Activated naive CD8-positive, alpha-beta T cell treated with anti-CD3 and anti-CD28 coated beads for 36 hours (primary cell): Measurements from ENCODE around the gene PLEKHG4. TPM values are rescaled to one million over a fixed set of nuclear protein-coding genes. Genes with fewer than 3 reads are reported as not detected.
A peak's percentile ranks its signal among the peaks of the same experiment; 100 is the strongest.

ENCODE experiments used
- DNase-seq: peaks from one replicate; pipeline ENCODE4 v3.0.0; 2021
- H3K27ac Mint-ChIP-seq: one replicate; pipeline ENCODE4 v1.8.0; 2022; ENCODE audit warnings: mild to moderate bottlenecking, moderate library complexity, mixed read lengths
- H3K27me3 Mint-ChIP-seq: one replicate; pipeline ENCODE4 v1.8.0; 2022; ENCODE audit warnings: mild to moderate bottlenecking, mixed read lengths
- H3K36me3 Mint-ChIP-seq: one replicate; pipeline ENCODE4 v1.8.0; 2021; ENCODE audit warnings: mild to moderate bottlenecking, mixed read lengths
- H3K4me1 Mint-ChIP-seq: one replicate; pipeline ENCODE4 v1.8.0; 2021; ENCODE audit warnings: mixed read lengths
- H3K4me3 Mint-ChIP-seq: one replicate; pipeline ENCODE4 v1.8.0; 2022; ENCODE audit warnings: mild to moderate bottlenecking, moderate library complexity, mixed read lengths
- H3K9me3 Mint-ChIP-seq: one replicate; pipeline ENCODE4 v1.8.0; 2022; ENCODE audit warnings: mixed read lengths
- total RNA-seq, 2 experiments: library from RNA; stranded (reverse); gene quantifications; one replicate each; pipeline ENCODE4 v1.2.3, GENCODE V29; 2021

Gene PLEKHG4, protein sequence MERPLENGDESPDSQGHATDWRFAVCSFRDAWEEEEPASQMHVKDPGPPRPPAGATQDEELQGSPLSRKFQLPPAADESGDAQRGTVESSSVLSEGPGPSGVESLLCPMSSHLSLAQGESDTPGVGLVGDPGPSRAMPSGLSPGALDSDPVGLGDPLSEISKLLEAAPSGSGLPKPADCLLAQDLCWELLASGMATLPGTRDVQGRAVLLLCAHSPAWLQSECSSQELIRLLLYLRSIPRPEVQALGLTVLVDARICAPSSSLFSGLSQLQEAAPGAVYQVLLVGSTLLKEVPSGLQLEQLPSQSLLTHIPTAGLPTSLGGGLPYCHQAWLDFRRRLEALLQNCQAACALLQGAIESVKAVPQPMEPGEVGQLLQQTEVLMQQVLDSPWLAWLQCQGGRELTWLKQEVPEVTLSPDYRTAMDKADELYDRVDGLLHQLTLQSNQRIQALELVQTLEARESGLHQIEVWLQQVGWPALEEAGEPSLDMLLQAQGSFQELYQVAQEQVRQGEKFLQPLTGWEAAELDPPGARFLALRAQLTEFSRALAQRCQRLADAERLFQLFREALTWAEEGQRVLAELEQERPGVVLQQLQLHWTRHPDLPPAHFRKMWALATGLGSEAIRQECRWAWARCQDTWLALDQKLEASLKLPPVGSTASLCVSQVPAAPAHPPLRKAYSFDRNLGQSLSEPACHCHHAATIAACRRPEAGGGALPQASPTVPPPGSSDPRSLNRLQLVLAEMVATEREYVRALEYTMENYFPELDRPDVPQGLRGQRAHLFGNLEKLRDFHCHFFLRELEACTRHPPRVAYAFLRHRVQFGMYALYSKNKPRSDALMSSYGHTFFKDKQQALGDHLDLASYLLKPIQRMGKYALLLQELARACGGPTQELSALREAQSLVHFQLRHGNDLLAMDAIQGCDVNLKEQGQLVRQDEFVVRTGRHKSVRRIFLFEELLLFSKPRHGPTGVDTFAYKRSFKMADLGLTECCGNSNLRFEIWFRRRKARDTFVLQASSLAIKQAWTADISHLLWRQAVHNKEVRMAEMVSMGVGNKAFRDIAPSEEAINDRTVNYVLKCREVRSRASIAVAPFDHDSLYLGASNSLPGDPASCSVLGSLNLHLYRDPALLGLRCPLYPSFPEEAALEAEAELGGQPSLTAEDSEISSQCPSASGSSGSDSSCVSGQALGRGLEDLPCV
- 10 to 100 TPM; 30.8 to 37.0 TPM for total RNA-seq

DNA sequence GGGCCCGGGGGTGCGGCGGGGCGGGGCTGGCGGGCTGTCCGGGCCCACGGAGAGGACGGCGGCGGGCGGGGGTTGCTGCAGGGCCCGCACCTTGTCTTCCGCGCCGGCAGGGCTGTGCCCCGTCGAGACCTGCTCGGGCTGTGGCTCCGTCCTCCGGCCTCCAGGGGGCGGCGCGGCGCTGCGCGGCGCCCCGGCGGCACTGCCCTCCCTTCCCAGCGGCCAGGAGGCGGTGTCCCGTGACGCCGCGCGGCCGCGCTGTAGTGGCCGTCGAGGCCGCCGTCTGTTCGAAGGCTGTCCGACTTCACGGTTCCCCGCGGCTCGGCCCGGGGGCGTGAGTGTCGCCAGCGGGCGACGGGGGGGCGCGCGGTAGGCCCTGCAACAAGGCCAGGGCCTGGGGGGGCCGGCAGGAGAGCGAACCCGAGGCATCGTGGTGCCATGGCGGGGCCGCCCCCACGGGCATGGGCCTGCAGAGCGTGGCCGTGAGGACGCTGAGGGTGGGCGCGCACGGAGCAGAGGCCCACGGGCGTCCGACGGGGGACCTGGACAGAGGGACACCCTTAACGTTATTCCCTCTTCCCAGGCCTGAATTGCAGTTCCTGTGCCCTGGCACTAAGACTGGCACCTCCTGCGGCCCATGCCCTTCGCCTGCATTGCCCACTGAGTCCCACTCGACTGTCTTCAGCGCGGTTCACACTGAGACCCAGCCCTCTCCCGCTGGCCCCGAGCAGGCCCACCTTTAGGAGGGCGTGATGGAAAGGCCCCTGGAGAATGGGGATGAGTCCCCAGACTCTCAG lies at the start of gene PLEKHG4:
Gene PLEKHG4, plus strand, starts transcription at position 237 of the 794 bp plus-strand sequence. Its CDS starts 513 bp downstream, at position 750.
- peak; percentile 89 for DNase-seq
- Mint-ChIP-seq H3K4me1 (peaks cover 10% of the 10 kb centered on the region), H3K9me3 (no peaks in the 10 kb centered on the region), H3K36me3 (peaks cover 18% of the 10 kb centered on the region), H3K27ac (peak within 1 kb of the TSS; percentile 86), H3K4me3 (peak within 1 kb of the TSS; percentile 89), H3K27me3 (no peaks in the 10 kb centered on the region)

DNA sequence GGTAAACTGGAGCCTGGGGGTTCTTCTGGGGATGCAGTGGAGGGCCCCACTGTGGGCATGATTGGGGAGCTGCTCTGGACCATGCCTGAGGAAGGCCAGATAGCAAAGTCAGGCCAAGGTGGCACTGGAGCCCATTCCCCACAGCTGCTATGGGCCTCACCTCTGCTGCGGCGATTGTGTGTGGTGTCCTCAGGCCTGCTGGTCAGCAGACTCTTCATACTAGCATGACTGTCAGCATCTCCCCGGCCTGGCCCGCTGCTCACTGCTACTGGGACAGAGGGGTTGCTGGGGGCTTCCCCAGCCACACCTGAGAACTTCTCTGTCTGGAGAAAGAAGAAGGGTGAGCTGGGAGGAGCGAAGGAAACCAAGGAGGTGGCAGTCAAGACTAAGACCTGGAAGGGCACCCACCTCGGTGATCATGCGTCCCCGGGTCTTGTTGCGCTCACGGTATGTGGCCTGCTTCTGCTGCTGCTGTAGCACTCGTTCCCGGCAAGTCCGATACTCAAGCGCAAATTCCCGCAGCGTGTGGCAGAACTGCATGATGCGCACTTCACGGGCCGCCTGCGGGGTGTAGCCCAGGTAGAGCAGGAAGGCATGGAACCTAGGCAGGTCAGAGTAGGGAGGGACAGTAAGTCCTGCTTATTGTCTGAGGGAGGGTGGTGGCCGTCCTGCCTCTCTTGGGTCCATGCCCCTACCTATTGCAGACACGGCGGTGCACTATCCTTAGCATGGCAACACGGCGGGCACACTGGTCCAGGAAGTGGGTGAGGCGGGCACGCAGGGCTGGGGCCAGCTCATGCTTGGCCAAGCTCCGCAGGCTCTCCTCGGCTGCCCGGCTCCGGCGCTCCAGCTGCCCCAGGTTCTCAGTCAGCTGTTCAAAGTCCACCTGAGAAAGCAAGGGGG lies 49.2 kb upstream of the PLEKHG4 start:
- Mint-ChIP-seq H3K27me3 (no peaks in the 10 kb centered on the region), H3K36me3 (peaks cover 25% of the 10 kb centered on the region), H3K4me3 (no peak overlapping the region), H3K27ac (no peak overlapping the region), H3K4me1 (peaks cover 25% of the 10 kb centered on the region), H3K9me3 (no peaks in the 10 kb centered on the region)
- DNase-seq = no peak

- H3K27me3 Mint-ChIP-seq = no peaks in the 10 kb centered on the region
- H3K9me3 Mint-ChIP-seq = no peaks in the 10 kb centered on the region
- H3K4me1 Mint-ChIP-seq = peaks cover 18% of the 10 kb centered on the region
- H3K36me3 Mint-ChIP-seq = peaks cover 26% of the 10 kb centered on the region
- H3K4me3 Mint-ChIP-seq = no peak overlapping the region
- DNase-seq = no peak
- H3K27ac Mint-ChIP-seq = no peak overlapping the region
Observed at GRCh38 chr16:67230809-67231660, 48.3 kb upstream of the PLEKHG4 start.

DNA sequence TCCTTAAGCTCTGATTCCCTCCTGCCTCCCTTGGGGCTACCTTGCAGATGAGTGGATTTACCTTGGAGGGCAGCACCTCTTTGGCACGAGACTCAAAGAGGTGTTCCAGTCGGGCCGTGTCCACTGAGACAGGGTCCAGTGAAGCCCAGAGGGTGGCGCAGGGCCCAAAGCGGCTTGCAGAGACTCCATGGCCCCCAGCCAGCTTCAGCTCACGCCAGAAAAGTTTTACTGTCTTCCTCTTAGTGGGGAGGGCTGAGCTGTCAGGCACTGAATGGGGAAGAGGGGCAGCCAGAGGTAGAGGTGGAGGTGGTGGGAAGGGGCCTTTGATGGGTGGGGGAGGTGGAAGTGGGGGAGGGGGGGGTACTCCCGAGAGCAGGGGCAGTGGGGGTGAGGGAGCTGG lies 45.7 kb upstream of the PLEKHG4 start:
- Mint-ChIP-seq H3K9me3 (no peaks in the 10 kb centered on the region), H3K36me3 (peaks cover 34% of the 10 kb centered on the region), H3K27ac (no peak overlapping the region), H3K27me3 (no peaks in the 10 kb centered on the region), H3K4me1 (peaks cover 8% of the 10 kb centered on the region), H3K4me3 (no peak overlapping the region)
- no peak for DNase-seq

DNA sequence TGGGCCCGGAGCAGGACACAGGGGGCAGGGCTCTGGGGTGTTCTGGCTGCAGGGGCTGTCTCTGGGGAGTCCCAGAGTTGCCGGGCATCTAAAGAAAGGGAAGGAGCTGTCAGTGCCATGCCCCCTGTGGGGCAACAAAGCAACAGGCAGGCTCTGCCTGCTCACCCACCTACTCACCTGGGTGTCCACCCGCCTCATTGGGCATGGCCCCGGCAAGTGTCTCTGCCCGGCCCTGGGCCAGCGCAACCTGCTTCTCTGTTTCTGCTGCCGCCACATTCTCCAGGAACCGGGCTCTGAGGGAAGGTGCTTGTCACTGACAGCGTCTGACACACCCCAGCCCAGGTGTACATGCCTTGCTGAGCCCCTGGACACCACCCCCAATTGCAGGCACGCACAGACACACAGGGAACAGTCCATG lies 45.1 kb upstream of the PLEKHG4 start:
- Mint-ChIP-seq H3K4me1 (peaks cover 5% of the 10 kb centered on the region), H3K27ac (no peak overlapping the region), H3K4me3 (no peak overlapping the region), H3K27me3 (no peaks in the 10 kb centered on the region), H3K9me3 (no peaks in the 10 kb centered on the region), H3K36me3 (peaks cover 34% of the 10 kb centered on the region)
- DNase-seq = no peak

DNA sequence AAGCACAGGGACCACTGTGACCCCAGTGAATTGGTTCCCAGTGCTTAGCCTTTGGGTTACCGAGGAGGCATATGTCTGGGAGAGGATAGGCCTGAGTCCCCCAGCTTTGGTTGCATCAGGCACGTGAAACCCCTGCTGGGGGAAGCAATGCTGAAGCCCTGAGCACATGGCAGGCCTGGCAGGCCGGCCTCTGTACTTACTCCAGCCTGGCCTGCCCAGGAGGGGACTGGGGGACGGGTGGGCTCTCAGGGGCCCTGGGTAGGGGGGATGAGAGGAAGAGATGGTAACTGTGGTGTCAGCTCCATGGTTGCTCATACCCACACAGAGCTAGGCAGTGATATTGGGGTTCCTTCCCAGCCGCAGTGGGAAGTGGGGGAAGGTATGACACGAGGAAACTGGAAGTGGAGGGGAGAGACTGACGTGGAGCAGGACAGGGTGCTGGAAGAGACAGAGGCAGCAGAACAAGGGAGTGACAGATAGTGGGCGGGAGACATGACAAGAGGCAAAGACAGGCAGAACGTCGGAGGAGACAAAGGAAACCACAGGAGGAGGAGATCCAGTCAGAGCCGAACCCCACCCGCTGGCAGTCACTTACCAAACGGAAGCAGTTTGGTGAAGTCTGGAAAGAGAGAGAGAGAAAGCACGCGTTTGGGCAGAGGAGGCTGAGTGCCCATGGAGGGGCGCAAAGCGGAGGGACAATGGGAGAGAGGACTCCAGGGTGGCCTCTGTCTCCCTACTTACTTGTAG lies 43.3 kb upstream of the PLEKHG4 start:
- H3K36me3 Mint-ChIP-seq = peaks cover 28% of the 10 kb centered on the region
- H3K4me1 Mint-ChIP-seq = peaks cover 7% of the 10 kb centered on the region
- no peaks in the 10 kb centered on the region for H3K9me3 Mint-ChIP-seq
- H3K27ac Mint-ChIP-seq = peak overlapping the region; percentile 43
- H3K27me3 Mint-ChIP-seq = no peaks in the 10 kb centered on the region
- H3K4me3 Mint-ChIP-seq = no peak overlapping the region
- no peak for DNase-seq

GRCh38 chr16:67236563-67237395 lies 42.6 kb upstream of the PLEKHG4 start:
- Mint-ChIP-seq H3K27ac (peak overlapping the region; percentile 43), H3K27me3 (no peaks in the 10 kb centered on the region), H3K4me3 (no peak overlapping the region), H3K9me3 (no peaks in the 10 kb centered on the region), H3K4me1 (peaks cover 13% of the 10 kb centered on the region), H3K36me3 (peaks cover 33% of the 10 kb centered on the region)
- peak; percentile 86 for DNase-seq

- H3K9me3 Mint-ChIP-seq = no peaks in the 10 kb centered on the region
- H3K4me1 Mint-ChIP-seq = peaks cover 19% of the 10 kb centered on the region
- no peak overlapping the region for H3K4me3 Mint-ChIP-seq
- H3K27ac Mint-ChIP-seq = no peak overlapping the region
- no peaks in the 10 kb centered on the region for H3K27me3 Mint-ChIP-seq
- peaks cover 30% of the 10 kb centered on the region for H3K36me3 Mint-ChIP-seq
- no peak for DNase-seq
Observed at GRCh38 chr16:67237396-67238277, 41.7 kb upstream of the PLEKHG4 start.

GRCh38 chr16:67238278-67238575 lies 41.1 kb upstream of the PLEKHG4 start:
- peaks cover 19% of the 10 kb centered on the region for H3K4me1 Mint-ChIP-seq
- H3K27me3 Mint-ChIP-seq = no peaks in the 10 kb centered on the region
- no peaks in the 10 kb centered on the region for H3K9me3 Mint-ChIP-seq
- no peak overlapping the region for H3K4me3 Mint-ChIP-seq
- H3K36me3 Mint-ChIP-seq = peaks cover 28% of the 10 kb centered on the region
- H3K27ac Mint-ChIP-seq = no peak overlapping the region
- DNase-seq = no peak

DNA sequence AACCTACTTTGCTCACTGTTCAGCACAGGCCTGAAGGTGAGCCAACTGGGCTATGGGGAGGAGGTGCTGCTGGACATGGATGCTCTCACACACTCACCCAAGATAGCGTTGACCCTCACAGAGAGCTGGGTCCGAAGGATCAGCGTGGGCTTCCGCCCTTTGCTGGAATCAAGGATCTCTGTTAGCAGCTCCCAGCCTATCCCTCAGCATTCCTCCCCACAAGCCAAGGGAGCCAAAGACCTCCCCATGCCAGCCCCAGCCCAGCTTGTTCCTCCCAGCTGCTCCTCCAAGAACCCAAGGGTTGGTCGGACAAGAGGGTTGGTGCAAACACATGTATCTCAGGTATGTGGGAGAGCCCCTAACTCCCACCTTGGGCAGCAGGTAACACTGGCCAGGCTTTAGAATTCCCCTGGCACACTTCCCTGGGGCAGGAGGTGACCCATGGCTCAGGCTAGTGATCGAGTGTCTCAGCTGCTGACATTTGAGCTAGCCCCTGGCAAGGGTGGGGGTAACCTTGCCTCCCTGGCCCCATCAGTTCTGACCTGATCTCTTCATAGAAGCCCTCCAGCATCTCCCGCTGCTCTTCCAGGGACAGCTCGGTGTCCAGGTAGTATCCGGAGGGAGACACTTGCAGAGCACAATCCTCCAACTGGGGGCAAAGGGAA lies 40.4 kb upstream of the PLEKHG4 start:
- Mint-ChIP-seq H3K27ac (no peak overlapping the region), H3K4me3 (no peak overlapping the region), H3K4me1 (peaks cover 25% of the 10 kb centered on the region), H3K27me3 (no peaks in the 10 kb centered on the region), H3K36me3 (peaks cover 26% of the 10 kb centered on the region), H3K9me3 (no peaks in the 10 kb centered on the region)
- no peak for DNase-seq

GRCh38 chr16:67240506-67240905 lies 38.8 kb upstream of the PLEKHG4 start:
- H3K36me3 Mint-ChIP-seq = peaks cover 26% of the 10 kb centered on the region
- H3K27ac Mint-ChIP-seq = no peak overlapping the region
- no peaks in the 10 kb centered on the region for H3K27me3 Mint-ChIP-seq
- peaks cover 39% of the 10 kb centered on the region for H3K4me1 Mint-ChIP-seq
- H3K4me3 Mint-ChIP-seq = no peak overlapping the region
- H3K9me3 Mint-ChIP-seq = no peaks in the 10 kb centered on the region
- no peak for DNase-seq
